GM13976 (cell line): ENCODE results near the gene CNIH3.

Experiments used
- DNase-seq: peaks from one replicate; pipeline ENCODE4 v3.0.0; 2012; ENCODE audit warnings: low spot score
- CTCF ChIP-seq: IDR thresholded peaks from 2 replicates; pipeline ENCODE4 v1.5.1; 2012; ENCODE audit warnings: borderline replicate concordance, mild to moderate bottlenecking; ENCODE audit not compliant: insufficient read depth; ENCODE audit errors: extremely low read depth, missing control alignments, control extremely low read depth
- in situ Hi-C: fragments of 300-500 bp; cut with MboI; formaldehyde crosslinking; loops from one replicate; pipeline ENCODE4 v1.12.0; 2022; ENCODE audit warnings: low sequenced_read_pairs, mixed read lengths, inconsistent platforms; ENCODE audit not compliant: unreplicated experiment

Gene CNIH3

GRCh38 chr1:224687465-224687864, 71.3 kb downstream of the CNIH3 start:
- TF ChIP-seq CTCF, result no peak
- DNase-seq, result no peak
- in situ Hi-C loops, result no loop called here

GRCh38 chr1:224689374-224689773, 73.3 kb downstream of the CNIH3 start:
- TF ChIP-seq CTCF, result no peak
- no peak for DNase-seq
- in situ Hi-C loops, result no loop called here

- no peak for DNase-seq
- in situ Hi-C loops, result no loop called here
- TF ChIP-seq CTCF, result no peak
Observed at GRCh38 chr1:224690576-224690975, 74.5 kb downstream of the CNIH3 start.

GRCh38 chr1:224691148-224691925, 75.2 kb downstream of the CNIH3 start:
- DNase-seq, result no peak
- TF ChIP-seq CTCF, result no peak
- in situ Hi-C loops, result no loop called here

- in situ Hi-C loops, result no loop called here
- DNase-seq, result no peak
- TF ChIP-seq CTCF, result no peak
Observed at GRCh38 chr1:224694969-224695368, 78.9 kb downstream of the CNIH3 start.

- TF ChIP-seq CTCF, result no peak
- no peak for DNase-seq
- in situ Hi-C loops, result no loop called here
Observed at GRCh38 chr1:224696021-224696420, 79.9 kb downstream of the CNIH3 start.
